Skeletal muscle tissue (tissue), 4 donors: ENCODE results near the gene CCDC63. TPM values are rescaled to one million over a fixed set of nuclear protein-coding genes. Genes with fewer than 3 reads are reported as not detected.

Experiments
- H3K27ac ChIP-seq: one replicate; pipeline ENCODE4 v1.7.0; 2013; ENCODE audit warnings: mild to moderate bottlenecking, low read depth, low read length, inconsistent platforms
- H3K27me3 ChIP-seq, 3 donors: one replicate each; pipeline ENCODE4 v1.7.0; 2013; ENCODE audit warnings: low read length in 3 of 3; ENCODE audit not compliant: control insufficient read depth in 3 of 3, insufficient read depth in 3 of 3
- H3K36me3 ChIP-seq, 3 donors: one replicate each; pipeline ENCODE4 v1.7.0; 2013; ENCODE audit warnings: low read length in 3 of 3; ENCODE audit not compliant: control insufficient read depth in 3 of 3, insufficient read depth in 3 of 3
- H3K4me1 ChIP-seq, 3 donors: one replicate each; pipeline ENCODE4 v1.7.0; 2013; ENCODE audit warnings: low read length in 3 of 3, mild to moderate bottlenecking in 3 of 3; ENCODE audit not compliant: control insufficient read depth in 3 of 3, insufficient read depth in 3 of 3
- H3K4me3 ChIP-seq, 3 donors: one replicate each; pipeline ENCODE4 v1.7.0; 2013; ENCODE audit warnings: low read length in 3 of 3
- H3K9ac ChIP-seq, 3 donors: one replicate each; pipeline ENCODE4 v1.7.0; 2013; ENCODE audit warnings: low read length in 3 of 3, mild to moderate bottlenecking in 3 of 3, moderate library complexity in 2 of 3, low read depth in 1 of 3
- H3K9me3 ChIP-seq, 3 donors: one replicate each; pipeline ENCODE4 v1.7.0; 2013; ENCODE audit warnings: low read length in 3 of 3; ENCODE audit not compliant: control insufficient read depth in 3 of 3
- total RNA-seq: library from RNA; depleted of rRNA; stranded (reverse); fragments of >200 nt; gene quantifications from one replicate; pipeline ENCODE4 v1.2.3, GENCODE V29; 2014
- donor health status: Osteomylitis.

The CCDC63 gene
- total RNA-seq, 1 donor from 2014 or later: not detected

- Histone ChIP-seq H3K36me3 (no peaks in the 10 kb centered on the region), H3K27me3 (no peaks in the 10 kb centered on the region), H3K4me3 (no peak overlapping the region), H3K4me1 (no peaks in the 10 kb centered on the region), H3K27ac (no peak overlapping the region), H3K9ac (no peak overlapping the region), H3K9me3 (no peaks in the 10 kb centered on the region)
Observed at GRCh38 chr12:110872100-110872499, 25.3 kb downstream of the CCDC63 start.

GRCh38 chr12:110874351-110874750 is 27.6 kb downstream of the CCDC63 start:
- Histone ChIP-seq H3K4me1 (no peaks in the 10 kb centered on the region), H3K27me3 (no peaks in the 10 kb centered on the region), H3K4me3 (no peak overlapping the region), H3K27ac (no peak overlapping the region), H3K9ac (no peak overlapping the region), H3K36me3 (no peaks in the 10 kb centered on the region), H3K9me3 (no peaks in the 10 kb centered on the region)

DNA sequence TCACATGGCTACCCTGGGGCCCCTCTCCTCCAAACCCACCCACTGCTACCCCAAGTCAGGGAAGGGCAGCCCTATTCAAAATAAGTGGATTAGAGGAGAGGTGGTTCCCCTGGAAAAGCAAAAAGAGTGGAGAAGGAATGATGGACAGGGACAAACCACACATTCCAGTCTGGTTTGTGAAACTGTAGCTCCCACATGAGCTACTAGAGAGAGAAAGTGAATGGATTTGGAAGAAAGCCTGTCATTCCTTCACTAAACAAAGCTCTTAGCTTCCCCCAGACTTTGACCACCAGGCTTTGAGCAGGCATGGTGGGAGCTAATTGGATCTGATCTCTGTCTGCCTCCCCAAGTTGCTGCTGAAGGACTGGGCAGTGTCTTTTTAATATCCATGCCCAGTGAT is 28.0 kb downstream of the CCDC63 start:
- Histone ChIP-seq H3K27ac (no peak overlapping the region), H3K4me3 (no peak overlapping the region), H3K4me1 (no peaks in the 10 kb centered on the region), H3K9me3 (no peaks in the 10 kb centered on the region), H3K9ac (no peak overlapping the region), H3K27me3 (no peaks in the 10 kb centered on the region), H3K36me3 (no peaks in the 10 kb centered on the region)

DNA sequence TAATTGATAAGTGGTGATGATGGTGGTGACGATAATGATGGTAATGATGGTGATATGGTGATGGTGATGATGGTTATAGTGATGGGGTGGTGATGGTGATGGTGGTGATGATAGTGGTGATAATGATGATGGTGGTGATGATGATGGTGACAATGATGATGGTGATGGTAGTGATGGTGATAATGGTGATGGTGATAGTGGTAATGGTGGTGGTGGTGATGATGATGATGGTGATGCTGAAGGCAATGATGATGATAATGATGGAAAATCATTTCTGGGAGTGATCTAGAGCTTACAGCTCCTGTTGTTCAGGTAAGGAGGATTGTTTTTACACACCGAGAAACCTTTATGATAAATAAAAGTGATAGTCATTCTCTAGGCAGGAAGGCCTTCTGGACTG is 33.9 kb downstream of the CCDC63 start:
- no peak overlapping the region for H3K27ac ChIP-seq
- H3K27me3 ChIP-seq: no peaks in the 10 kb centered on the region
- no peak overlapping the region for H3K9ac ChIP-seq
- no peaks in the 10 kb centered on the region for H3K36me3 ChIP-seq
- peaks cover 0 to 3% (median 2%) of the 10 kb centered on the region in 3 donors for H3K4me1 ChIP-seq
- H3K9me3 ChIP-seq: no peaks in the 10 kb centered on the region
- H3K4me3 ChIP-seq: no peak overlapping the region

- no peak overlapping the region for H3K9ac ChIP-seq
- no peak overlapping the region for H3K27ac ChIP-seq
- H3K4me1 ChIP-seq: peaks cover 0 to 3% (median 2%) of the 10 kb centered on the region in 3 donors
- no peak overlapping the region for H3K4me3 ChIP-seq
- H3K27me3 ChIP-seq: no peaks in the 10 kb centered on the region
- no peaks in the 10 kb centered on the region for H3K9me3 ChIP-seq
- H3K36me3 ChIP-seq: no peaks in the 10 kb centered on the region
Observed at GRCh38 chr12:110883251-110883650, 36.5 kb downstream of the CCDC63 start.

GRCh38 chr12:110885152-110885840 is 38.5 kb downstream of the CCDC63 start:
- H3K9ac ChIP-seq: no peak overlapping the region
- H3K9me3 ChIP-seq: no peaks in the 10 kb centered on the region
- no peak overlapping the region for H3K4me3 ChIP-seq
- H3K27me3 ChIP-seq: no peaks in the 10 kb centered on the region
- no peaks in the 10 kb centered on the region for H3K36me3 ChIP-seq
- H3K27ac ChIP-seq: no peak overlapping the region
- H3K4me1 ChIP-seq: peaks cover 0 to 3% (median 2%) of the 10 kb centered on the region in 3 donors

GRCh38 chr12:110888256-110888991 is 41.6 kb downstream of the CCDC63 start:
- Histone ChIP-seq H3K9ac (peak overlapping the region in 1 of 3 donors; percentile 78), H3K4me1 (peaks cover 0 to 3% (median 2%) of the 10 kb centered on the region in 3 donors), H3K36me3 (no peaks in the 10 kb centered on the region), H3K4me3 (peak overlapping the region in 2 of 3 donors; percentile 69 to 75), H3K27ac (no peak overlapping the region), H3K9me3 (no peaks in the 10 kb centered on the region), H3K27me3 (peaks cover 0 to 3% (median 0%) of the 10 kb centered on the region in 3 donors)

DNA sequence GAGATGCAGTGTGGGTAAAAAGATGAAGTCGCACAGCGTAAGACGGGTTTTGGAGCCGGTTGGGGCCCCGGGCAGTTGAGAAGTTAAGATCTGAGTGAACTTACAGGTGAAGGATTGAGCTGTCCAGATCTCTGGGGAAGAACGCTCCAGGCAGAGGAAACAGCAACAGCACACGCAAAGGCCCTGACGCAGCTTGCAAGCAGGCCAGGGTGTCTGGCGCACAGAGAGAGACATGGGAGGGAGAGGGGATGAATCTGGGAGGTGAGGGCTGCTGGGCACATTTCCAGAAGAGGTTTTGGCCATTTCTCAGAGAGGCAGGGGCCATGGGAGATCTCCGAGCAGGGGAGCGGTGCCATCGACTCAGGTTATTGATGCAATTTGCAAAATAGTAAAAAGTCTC is 42.6 kb downstream of the CCDC63 start:
- Histone ChIP-seq H3K9ac (no peak overlapping the region), H3K4me3 (no peak overlapping the region), H3K36me3 (no peaks in the 10 kb centered on the region), H3K27me3 (peaks cover 0 to 3% (median 0%) of the 10 kb centered on the region in 3 donors), H3K27ac (no peak overlapping the region), H3K9me3 (no peaks in the 10 kb centered on the region), H3K4me1 (peaks cover 0 to 4% (median 4%) of the 10 kb centered on the region in 3 donors)

GRCh38 chr12:110893956-110894355 is 47.2 kb downstream of the CCDC63 start:
- no peak overlapping the region for H3K9ac ChIP-seq
- H3K27ac ChIP-seq: no peak overlapping the region
- peaks cover 0 to 3% (median 0%) of the 10 kb centered on the region in 3 donors for H3K27me3 ChIP-seq
- H3K9me3 ChIP-seq: no peaks in the 10 kb centered on the region
- H3K4me1 ChIP-seq: peaks cover 0 to 8% (median 6%) of the 10 kb centered on the region in 3 donors
- no peak overlapping the region for H3K4me3 ChIP-seq
- no peaks in the 10 kb centered on the region for H3K36me3 ChIP-seq

DNA sequence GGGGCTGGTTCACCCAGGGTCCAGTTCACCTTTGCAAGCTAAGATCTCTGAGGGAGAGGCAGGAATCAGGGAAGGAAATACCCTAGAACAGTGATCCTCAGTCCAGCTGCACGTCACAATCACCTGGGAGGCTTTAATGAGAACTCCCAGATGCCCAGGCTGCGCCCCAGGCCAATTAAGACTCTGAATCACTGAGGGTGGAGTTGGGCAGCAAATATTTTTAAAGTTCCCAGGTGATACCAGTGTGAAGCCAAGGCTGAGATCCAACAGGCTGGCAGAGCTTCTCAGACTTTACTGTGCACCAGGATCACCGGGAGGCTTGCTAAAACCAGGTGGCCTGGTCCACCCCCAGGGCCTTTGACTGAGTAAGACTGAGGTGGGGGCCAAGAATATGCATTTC is 49.8 kb downstream of the CCDC63 start:
- H3K27ac ChIP-seq: no peak overlapping the region
- H3K27me3 ChIP-seq: peaks cover 0 to 3% (median 0%) of the 10 kb centered on the region in 3 donors
- peaks cover 0 to 8% (median 6%) of the 10 kb centered on the region in 3 donors for H3K4me1 ChIP-seq
- H3K9me3 ChIP-seq: no peaks in the 10 kb centered on the region
- H3K36me3 ChIP-seq: no peaks in the 10 kb centered on the region
- no peak overlapping the region for H3K9ac ChIP-seq
- H3K4me3 ChIP-seq: no peak overlapping the region
